Activated CD4-positive, CD25-positive, alpha-beta regulatory T cell treated with anti-CD3 and anti-CD28 coated beads, Interleukin-2, amount 50 U/mL, for 24 hours (primary cell): Measurements from ENCODE around the gene GRIK2.

ENCODE experiments used
- ATAC-seq, 2 donors: fragments of 150-1000 bp; cut with Tn5 transposase; one replicate each; pipeline ENCODE4 v1.10.0; 2021; ENCODE audit warnings: mild to moderate bottlenecking in 1 of 2, moderate library complexity in 1 of 2

The GRIK2 gene

DNA sequence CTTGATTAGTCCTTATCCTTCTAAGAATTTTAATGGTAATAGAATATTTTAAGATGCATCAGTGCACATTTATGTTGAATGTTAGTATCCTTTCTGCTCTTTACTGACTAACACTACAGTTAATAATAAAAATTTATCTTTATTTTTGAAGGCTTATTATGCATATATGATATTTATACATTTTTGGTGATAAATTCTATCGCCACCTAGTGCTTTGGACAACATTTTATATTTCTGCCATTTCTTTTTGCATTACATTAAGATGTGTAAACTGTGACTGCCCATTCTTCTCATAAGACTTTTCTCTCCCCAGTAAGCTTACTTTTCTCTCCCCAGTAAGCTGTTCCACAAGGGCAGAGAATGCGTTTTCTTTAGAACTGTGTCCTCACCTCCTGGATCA is 252.3 kb downstream of the GRIK2 start:
- ATAC-seq: no peak

DNA sequence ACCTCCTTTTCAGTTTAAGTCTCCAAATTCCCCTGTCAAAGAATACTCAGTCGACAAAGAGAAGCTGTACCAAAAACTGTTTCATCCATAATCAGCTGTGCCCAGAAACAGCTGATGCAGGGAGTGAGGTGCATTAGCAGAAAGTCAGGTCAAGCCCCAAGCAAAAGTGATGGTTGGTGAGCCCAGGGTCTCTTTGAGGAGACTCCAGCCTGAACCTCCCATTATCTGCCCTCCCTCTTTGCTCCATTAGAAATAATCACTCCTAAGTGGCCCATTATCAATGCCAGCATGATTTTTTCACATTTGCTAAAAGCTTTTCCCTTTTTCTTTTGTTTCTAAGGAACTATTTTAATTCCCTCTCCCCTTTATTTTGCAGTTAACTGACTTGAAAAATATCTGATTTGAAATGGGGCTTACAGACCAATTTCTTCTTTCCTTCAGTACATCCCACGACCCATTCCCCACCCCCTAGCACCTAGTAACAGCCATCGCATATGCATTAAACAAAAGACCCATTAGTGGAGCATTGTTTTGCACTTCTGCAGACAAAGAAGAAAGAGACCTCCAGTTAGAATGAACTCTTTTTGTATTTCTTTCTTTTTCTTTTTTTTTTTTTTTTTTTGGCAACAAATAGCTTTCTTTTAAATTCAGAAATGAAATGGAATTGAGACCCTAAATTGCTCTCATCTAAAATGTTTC is 257.0 kb downstream of the GRIK2 start:
- ATAC-seq: no peak

DNA sequence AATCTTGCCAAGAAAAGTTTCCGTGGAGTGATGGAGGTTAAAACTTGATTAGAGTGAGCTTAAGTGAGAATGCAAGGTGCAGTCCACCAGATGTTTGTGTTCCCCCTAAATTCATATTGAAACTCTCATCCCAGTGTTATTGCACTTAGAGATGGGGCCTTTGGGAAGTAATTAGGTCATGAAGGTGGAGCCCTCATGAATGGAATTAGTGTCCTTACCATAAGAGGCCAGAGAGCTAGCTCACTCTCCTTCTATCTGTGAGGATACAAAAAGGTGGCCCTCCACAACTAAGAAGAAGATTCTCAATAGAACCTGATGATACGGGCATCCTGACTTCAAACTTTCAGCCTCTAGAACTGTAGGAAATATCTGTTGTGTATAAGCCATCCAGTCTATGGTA is 258.6 kb downstream of the GRIK2 start:
- ATAC-seq: no peak

DNA sequence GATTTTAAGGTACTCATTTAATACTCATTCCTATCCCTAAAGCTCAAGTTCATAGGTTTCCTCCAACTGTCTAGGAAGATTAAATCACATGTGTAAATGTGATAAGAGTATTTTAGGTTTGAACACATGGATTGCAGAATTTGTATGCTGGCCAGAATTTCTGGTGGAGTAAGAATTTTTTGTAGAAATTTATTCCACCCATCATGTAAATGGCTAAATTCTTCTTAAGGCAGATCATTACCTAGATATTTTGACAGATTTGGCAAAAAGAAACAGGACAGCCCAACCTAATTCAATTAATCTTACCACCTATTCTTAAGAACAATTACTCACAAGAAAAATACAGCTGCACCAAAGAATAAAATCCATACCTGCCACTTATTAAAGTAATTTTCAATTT is 261.6 kb downstream of the GRIK2 start:
- ATAC-seq: no peak

DNA sequence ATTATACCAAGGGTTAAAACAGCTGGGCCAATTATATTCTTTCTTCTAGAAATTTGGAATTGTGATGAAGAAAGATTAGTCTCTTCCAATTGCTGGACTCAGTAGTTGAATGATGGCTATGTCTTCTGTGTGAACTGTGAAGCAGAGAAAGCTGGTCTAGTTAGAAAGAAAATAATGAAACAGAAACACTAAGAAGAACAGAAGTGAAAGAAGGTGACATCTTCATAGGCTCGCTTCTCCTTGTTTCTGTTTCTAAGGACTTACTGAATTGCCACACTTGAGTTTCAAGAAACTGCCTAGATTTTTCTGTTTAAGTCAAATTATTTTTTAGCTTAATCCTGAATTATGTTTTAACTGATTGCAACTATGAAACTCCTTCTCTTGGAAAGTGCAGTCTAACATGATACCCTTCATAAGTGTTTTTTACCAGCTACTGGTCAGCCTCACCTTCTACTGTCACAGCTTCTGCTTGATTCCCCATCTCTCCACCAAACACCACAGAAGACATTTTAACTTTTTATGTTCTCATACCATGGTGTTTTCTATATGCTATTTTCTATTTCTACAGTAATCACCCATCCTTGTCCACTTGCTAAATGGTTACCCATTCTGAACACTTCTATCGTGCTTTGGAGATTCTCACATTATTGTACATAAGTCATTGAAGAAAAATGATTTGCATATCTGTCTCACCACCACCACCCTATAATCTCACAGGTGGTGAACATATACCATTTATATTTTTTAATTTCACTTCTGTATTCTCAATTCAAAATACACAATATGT is 268.8 kb downstream of the GRIK2 start:
- no peak for ATAC-seq

DNA sequence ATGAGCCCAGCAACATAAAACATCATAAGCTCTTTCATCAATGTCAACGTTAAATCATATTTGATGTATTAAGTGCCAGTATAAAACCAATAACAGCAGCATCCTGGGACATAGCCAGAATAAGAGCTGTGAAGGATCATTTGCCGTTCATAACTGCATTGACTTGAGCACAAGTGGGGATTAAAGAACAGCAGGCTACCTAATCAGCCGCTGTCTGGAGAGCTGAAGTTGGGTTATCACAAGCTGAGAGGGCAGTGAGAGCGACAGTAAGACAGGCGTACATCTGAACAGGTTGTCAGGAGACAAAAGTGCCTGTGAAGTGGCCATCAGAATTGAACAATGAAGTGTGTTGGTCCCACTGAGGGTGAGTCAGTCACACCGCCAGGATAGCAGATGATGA is 269.6 kb downstream of the GRIK2 start:
- no peak for ATAC-seq

DNA sequence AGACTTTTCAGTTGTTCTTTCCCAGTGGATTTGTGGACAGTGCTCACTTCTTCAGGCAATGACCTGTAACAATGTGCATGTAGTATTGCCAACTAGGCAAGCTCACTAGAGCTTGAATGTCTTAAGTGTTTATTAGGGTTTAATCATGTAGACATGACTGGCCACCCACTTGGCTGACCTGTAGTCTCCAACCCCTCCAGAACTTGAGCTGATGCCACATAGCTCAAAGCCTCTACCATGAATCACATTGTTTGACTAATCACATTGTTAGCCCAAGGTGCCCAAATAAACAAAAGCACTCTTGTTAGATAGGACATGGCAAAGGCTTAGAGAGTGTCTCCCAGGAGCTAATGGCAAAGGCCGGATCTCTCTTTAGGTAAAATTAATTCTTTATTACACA is 272.7 kb downstream of the GRIK2 start:
- no peak for ATAC-seq

DNA sequence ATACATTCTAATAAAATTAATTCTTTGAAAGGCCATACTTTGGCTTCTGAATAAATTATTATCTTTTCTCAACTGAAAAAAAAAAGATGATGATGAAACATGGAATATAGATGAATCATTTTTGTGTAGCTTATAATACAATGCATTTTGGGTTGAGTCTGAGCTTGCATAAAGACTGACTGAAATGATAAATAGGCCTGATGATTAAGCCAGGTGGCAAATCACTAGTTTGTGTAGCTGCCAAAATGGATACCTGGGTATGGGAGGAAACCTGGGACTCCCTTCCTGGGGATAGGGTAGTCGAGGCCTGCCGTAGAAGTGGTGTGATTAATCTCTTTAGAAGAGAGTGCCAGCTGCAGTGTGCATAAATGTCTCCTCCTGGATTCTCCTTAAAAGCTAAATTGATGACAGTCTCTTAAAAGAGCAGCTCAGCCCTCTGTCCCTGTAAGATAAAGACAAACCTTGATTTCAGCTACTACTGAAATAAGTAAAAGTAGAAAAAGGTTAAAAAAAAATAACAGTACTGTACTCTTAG is 275.1 kb downstream of the GRIK2 start:
- ATAC-seq: no peak

DNA sequence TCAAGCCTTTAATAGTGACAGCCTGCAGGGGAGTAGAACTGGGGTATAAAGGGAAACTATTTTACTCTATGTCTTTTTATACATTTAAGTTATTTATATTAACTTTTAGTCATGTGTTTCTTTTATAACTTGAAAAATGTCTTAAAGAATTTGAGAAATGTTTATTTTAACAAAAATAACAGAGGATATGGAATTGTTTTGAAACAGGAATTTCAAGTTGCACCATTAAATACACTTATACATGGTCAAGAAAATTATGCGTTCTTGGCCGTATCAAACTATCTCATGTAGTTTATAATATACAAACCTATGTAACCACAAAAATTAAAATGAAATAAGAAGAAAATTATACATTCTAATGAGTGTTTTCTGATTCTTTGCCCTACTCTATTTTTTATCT is 282.7 kb downstream of the GRIK2 start:
- ATAC-seq: no peak

DNA sequence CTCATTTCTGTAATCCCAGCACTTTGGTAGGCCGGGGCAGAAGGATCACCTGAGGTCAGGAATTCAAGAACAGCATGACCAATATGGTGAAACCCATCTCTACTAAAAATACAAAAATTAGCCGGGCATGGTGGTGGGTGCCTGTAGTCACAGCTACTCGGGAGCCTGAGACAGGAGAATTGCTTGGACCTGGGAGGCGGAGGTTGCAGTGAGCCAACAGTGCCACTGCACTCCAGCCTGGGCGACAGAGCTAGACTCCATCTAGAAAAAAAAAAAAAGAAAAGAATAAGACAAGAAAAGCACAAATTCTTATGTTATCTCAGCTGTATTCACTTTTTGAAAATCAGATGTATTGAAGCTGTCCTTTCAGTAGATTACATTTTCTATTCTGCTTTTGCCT is 289.4 kb downstream of the GRIK2 start:
- no peak for ATAC-seq

DNA sequence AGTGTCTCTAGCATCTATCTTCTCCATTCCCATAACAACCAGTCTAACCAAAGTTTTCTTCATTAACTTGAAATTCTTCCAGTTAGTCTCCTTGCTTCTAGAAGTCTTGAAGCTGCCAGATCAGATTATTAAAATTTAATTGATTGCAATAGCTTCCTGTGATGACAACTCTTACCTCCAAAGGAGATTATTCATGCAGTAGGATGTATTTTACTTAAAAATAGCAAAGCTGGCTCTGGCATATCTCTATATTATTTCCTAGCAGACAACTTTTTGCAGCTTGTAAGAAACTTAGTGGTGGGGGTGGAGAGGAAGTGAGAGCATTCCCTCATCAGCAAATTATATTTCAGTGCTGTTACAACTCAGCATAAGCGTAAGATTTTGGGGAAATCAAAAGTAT is 290.4 kb downstream of the GRIK2 start:
- ATAC-seq: no peak

DNA sequence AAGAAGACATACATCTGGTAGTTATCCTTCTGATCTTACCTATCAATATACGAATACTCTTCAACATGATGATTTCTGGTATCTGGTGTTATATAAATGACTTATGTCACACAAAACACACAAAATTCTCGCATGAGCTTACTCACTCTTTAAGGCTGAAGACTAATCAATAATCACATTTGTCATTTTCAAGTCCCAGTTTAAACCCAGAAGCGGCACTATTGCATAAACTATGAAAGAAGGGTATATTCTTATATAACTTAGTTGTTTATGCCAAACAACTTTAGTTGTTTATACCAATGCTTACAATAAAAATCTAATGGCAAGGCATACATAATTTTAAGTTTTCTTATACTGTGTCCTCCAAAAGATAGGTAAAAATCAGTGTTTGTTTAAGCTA is 293.1 kb downstream of the GRIK2 start:
- ATAC-seq: no peak

DNA sequence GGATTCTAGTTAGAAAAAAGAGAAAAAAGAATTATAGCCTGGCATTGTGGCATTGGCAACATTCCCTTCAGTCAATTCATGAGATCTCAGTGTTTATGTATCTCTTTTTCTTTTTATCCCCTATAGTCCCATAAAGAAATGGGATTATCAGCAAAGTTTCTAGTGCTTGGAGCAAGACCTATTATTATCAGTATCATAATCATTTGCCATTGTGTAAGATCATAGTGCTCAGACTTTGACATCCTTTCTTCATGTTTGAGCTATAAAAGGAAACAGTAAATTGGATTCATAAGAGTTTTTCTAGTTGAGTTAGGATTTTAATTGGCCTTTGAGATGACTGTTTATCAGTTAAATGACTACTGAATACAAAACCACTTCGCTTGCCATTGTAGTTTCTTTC is 295.6 kb downstream of the GRIK2 start:
- no peak for ATAC-seq

DNA sequence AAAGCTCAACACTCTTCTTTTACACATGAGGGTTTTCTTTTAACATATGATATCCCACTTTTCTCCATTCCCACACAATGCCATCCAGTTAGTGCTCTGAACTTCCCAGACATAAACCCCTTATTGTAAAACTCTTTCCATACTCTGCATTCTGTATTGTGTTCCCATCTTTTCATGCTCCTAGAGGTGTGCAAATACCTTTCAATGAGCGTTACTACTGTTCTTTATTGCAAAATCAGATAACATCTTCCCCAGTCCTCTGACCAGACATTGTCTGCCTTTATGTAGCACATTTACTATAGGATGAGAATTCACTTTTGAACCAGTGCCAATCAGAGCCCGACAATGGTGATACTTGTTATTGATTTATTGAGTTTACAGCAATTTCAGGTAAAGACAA is 296.2 kb downstream of the GRIK2 start:
- no peak for ATAC-seq

DNA sequence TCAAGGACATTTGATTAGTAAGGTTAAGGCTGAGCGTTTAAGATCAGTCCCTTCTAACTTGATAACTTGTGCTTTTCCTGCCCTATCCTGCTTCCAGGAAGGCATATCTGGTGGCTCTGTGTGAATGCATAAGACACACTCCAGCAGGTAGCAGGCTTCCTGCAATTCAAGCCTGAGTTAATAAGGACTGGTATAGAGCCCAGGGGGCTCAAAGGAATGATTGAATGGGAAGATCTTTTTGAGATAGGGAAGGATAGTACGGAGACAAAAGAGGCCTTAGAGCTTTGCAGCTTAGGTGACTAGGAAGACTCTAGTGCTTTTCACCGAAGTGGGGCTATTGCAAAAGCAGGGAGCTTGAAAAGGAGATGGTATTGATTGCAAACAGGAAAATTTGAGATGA is 307.1 kb downstream of the GRIK2 start:
- no peak for ATAC-seq

DNA sequence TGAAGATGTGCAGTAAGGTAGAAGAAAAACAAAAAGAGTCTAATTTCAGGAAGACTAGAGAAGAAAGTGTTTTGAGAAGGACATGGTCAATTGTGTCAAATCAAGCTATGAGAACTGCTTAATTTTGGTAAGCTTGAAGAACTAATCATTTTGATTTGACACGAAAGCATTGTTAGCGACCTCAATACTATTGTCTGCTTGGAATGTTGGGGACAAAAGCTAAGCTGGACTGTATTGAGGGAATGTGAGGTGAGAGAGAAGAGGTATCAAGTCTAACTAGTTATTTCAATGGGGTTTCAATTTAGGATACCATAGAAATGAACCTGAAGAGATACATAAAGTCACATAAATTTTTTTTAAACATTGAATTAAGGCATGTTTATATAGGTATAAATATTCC is 309.8 kb downstream of the GRIK2 start:
- no peak for ATAC-seq

DNA sequence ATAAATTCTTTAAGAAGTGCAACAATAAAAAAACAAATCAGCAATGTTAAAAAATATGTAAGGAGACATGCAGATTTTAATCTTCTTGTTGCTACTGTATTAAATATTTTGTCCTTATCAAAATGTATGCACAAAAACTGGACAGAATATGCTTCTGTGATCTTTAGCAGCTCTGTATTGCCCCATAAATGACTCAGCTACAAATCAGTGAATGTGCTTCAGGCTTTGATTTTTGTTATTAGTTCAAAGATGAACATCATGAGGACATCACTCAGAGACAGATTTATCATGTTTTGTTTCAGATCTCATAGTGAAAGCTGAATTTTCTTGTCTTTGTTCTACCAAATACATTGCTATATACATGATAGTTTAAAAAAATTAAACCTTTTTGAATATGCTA is 312.4 kb downstream of the GRIK2 start:
- no peak for ATAC-seq

DNA sequence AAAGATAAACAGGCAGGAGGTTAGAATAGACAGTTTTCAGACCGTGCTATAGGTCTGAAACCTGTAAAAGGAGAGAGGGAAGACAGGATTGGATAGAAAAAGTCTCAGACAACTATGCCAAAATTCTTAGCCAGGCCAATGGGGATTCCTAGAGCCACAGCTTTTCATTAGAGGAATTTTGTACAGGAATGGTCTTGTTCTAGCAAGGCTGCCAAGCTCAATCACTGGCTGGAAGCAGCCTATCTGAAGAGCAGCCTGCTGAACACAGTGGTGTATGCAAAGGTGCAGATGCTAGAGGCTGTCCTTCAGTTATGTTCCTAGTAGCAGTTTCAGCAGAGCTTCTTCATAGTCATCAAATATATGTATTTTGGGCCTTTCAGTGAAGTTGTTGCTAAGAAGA is 313.1 kb downstream of the GRIK2 start:
- ATAC-seq: no peak

DNA sequence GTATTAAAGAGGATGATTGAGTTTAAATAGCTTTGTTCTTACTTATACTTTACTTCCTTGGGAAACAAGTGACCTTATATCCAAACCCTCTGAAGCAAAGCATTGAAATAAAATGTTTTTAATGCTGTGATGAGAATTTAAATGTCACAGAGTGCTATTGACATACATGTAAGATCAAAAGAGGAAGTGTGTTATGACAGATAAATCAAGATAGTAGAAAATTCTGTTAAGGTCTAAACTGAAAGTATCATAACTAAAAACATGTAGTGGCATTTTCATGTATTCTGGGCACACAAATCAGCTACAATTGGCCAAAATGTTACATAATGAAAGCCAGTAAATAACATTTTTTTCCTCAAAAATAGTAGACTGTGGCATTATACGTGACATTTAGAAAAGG is 318.0 kb downstream of the GRIK2 start:
- ATAC-seq: no peak

DNA sequence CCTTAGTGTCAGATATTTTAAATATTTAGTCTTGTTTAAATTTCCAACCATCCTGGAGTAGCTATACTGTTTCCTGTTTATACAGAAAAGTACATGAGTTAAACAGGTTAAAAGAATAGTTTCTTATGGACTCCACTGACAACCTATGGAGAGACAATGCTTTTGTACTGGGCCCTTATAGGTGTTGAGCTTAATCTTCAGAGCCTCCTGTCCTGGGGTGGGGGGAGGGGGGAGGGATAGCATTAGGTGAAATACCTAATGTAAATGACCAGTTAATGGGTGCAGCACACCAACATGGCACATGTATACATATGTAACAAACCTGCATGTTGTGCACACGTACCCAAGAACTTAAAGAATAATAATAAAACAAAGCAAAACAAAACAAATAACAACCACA is 322.9 kb downstream of the GRIK2 start:
- no peak for ATAC-seq

DNA sequence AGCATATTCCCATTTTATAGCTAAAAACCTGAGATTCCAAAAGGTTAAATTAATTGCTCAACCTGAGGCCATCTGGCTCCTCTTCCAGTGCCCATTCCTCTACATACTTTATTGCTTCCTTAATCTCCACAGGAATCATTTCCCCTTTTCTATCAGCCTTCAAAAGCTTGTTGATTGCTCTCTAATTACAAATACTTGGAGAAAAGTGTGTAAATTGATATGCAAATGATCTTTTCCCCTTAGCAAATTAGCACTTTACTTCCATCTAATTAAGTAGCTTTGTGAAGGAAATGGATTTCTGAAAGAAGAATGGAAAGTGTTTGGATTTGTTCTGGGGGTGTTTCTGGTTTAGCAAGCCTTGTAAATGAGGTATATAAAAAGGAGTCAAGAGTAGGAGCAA is 323.3 kb downstream of the GRIK2 start:
- no peak for ATAC-seq

DNA sequence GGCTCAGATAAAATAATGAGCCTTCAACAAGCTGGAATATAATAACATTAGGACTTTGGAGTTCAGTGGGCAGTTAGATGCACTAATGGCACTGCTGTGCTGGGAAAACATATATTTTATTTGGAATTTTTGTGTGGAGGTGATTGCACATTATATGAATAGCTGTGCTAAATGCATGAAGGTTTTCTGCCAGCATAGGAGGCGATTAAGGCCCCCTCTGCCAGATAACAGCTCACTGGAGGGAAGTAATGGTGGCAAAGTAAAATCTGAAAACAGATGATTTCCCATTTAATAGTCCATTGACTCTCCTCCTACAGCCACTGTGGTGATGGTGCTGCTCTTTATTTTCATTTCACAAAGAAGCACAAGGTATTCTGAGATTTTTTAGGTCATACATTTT is 326.0 kb downstream of the GRIK2 start:
- no peak for ATAC-seq

DNA sequence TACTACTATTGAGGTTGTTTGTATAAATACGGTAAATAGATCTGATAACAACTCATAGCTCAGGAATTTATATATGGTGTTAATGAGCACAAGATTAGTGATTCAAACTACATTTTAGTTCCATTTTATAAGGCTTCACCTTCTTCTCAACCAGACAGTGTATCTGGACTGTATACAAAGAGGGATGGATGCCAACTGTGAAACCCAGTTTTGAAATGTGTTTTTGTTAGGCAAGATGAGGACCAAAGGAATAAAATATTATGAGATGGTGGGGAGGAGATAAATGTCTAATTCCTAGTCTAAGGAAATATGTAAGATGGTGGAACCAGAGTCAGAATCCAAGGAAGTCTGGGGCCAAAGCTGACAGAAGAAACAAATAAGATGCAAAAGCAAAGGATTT is 329.0 kb downstream of the GRIK2 start:
- no peak for ATAC-seq

DNA sequence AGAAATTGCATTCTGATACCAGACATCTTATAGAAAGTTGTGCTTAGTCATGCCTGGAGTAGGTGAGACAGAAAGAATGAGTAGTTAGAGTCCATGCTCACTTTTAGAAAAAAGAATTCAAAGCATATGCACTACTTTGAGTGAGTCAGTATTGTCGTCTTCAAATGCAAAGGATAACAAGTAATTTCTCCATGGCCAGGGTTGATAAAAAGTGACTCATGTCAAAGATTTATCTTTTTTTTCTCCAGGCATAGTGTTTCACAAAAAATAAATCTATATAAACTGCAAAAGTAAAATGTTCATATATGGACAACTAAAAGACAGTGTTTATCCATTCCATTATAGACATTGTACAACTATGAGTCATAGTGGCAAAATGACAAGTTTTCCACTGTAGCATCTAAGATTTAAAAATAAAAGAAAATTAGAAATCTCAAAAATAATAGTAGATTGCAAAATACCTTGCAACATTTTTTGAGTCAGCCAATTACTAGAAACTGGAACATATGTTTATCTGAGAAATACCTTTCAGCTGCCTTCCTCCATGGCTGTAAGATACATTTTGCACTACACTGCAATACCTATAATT is 329.6 kb downstream of the GRIK2 start:
- no peak for ATAC-seq
